ENCODE measurements around the gene KLHDC7B. TPM values are rescaled to one million over a fixed set of nuclear protein-coding genes. Genes with fewer than 3 reads are reported as not detected.
A peak's percentile ranks its signal among the peaks of the same experiment; 100 is the strongest.

The KLHDC7B gene
- total RNA-seq, 6 donors from 2014 or later = 0.39 to 1.5 (median 0.81) TPM; not detected in 2

DNA sequence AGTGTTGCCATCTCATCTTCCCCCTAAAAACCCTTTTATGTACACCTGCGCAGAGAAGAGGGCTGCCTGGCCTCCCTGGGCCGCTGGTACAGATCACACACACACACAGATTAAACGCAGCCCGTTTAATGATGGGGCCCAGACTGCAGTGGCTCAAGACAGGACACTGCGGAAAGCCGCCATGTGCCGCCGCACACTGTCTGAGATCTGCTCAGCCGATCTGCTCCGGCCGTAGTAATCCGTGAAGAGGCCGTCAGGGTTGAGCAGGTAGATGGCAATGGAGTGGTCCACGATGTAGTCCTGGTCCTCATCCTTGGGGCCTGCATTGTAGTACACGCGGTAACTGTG lies 22.3 kb upstream of the KLHDC7B start:
- 88 to 96% methylated on average over 4 to 16 of the region's 16 CpGs for WGBS, 2 donors
- H3K36me3 ChIP-seq = peaks cover 23 to 60% (median 49%) of the 10 kb centered on the region in 4 donors
- TF ChIP-seq, protein P1, sequence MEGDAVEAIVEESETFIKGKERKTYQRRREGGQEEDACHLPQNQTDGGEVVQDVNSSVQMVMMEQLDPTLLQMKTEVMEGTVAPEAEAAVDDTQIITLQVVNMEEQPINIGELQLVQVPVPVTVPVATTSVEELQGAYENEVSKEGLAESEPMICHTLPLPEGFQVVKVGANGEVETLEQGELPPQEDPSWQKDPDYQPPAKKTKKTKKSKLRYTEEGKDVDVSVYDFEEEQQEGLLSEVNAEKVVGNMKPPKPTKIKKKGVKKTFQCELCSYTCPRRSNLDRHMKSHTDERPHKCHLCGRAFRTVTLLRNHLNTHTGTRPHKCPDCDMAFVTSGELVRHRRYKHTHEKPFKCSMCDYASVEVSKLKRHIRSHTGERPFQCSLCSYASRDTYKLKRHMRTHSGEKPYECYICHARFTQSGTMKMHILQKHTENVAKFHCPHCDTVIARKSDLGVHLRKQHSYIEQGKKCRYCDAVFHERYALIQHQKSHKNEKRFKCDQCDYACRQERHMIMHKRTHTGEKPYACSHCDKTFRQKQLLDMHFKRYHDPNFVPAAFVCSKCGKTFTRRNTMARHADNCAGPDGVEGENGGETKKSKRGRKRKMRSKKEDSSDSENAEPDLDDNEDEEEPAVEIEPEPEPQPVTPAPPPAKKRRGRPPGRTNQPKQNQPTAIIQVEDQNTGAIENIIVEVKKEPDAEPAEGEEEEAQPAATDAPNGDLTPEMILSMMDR (IDR thresholded peaks at IDR 0.05) = no peak
- TF ChIP-seq POLR2A (IDR thresholded peaks at IDR 0.05) (no peak), EP300 (IDR thresholded peaks at IDR 0.05) (no peak), POLR2AphosphoS5 (IDR thresholded peaks at IDR 0.05) (no peak)
- H3K27ac ChIP-seq = no peak overlapping the region
- peaks cover 27 to 41% (median 31%) of the 10 kb centered on the region in 4 donors for H3K4me1 ChIP-seq
- DNase-seq (no peak), ATAC-seq (ENCODE audit: low FRiP score in 2 of 2) (no peak)
- no peaks in the 10 kb centered on the region for H3K27me3 ChIP-seq
- no peak overlapping the region for H3K4me3 ChIP-seq
- H3K9me3 ChIP-seq = no peaks in the 10 kb centered on the region

GRCh38 chr22:50523806-50524675 lies 21.7 kb upstream of the KLHDC7B start:
- 89 to 96% methylated on average over 10 to 23 of the region's 25 CpGs for WGBS, 2 donors
- DNase-seq = peak in 1 of 2 donors; percentile 85
- peak overlapping the region in 3 of 4 donors; percentile 97 to 100 (median 99) for H3K27ac ChIP-seq
- no peaks in the 10 kb centered on the region for H3K9me3 ChIP-seq
- no peak for TF ChIP-seq POLR2A (IDR thresholded peaks at IDR 0.05)
- no peak for TF ChIP-seq EP300 (IDR thresholded peaks at IDR 0.05)
- TF ChIP-seq POLR2AphosphoS5 (IDR thresholded peaks at IDR 0.05) = no peak
- TF ChIP-seq, protein P1 (IDR thresholded peaks at IDR 0.05) = no peak
- H3K27me3 ChIP-seq = no peaks in the 10 kb centered on the region
- H3K36me3 ChIP-seq = peaks cover 22 to 54% (median 43%) of the 10 kb centered on the region in 4 donors
- H3K4me1 ChIP-seq = peaks cover 31 to 47% (median 37%) of the 10 kb centered on the region in 4 donors
- ATAC-seq (ENCODE audit: low FRiP score in 2 of 2) = no peak
- H3K4me3 ChIP-seq = peak overlapping the region; percentile 69 to 94 (median 82)

DNA sequence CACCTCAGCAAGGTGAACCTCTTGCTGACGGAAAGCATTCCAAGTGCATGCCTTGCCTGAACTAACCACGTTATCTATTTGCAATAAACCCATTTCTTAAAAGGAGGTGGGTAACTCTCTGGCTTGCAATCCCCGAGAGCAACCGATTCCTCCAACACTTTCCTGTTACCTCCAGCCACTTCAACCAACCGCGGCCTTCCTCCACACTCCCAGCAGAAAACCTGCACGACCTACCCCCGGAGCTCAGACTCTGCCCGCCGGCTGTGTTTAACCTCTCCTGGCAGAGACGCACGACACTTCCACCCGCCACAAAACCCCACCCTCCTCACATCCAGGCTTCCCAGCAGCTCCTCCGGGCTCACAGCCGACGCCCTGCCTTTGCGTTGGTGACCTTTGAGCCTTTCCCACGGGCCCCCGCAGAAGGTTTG lies 21.0 kb upstream of the KLHDC7B start:
- H3K4me1 ChIP-seq = peaks cover 35 to 54% (median 41%) of the 10 kb centered on the region in 4 donors
- H3K9me3 ChIP-seq = no peaks in the 10 kb centered on the region
- H3K36me3 ChIP-seq = peaks cover 16 to 47% (median 36%) of the 10 kb centered on the region in 4 donors
- H3K27me3 ChIP-seq = no peaks in the 10 kb centered on the region
- ATAC-seq (ENCODE audit: low FRiP score in 2 of 2) = no peak
- no peak for TF ChIP-seq POLR2AphosphoS5 (IDR thresholded peaks at IDR 0.05)
- TF ChIP-seq EP300 (IDR thresholded peaks at IDR 0.05) = no peak
- TF ChIP-seq POLR2A (IDR thresholded peaks at IDR 0.05) = no peak
- TF ChIP-seq, protein P1 (IDR thresholded peaks at IDR 0.05) = no peak
- 8 to 9% methylated on average over 19 of the region's 19 CpGs for WGBS, 2 donors
- no peak for DNase-seq
- H3K4me3 ChIP-seq = peak overlapping the region; percentile 69 to 94 (median 82)
- peak overlapping the region; percentile 95 to 100 (median 98) for H3K27ac ChIP-seq

- Histone ChIP-seq H3K4me3 (peak within 1 kb of the TSS; percentile 69 to 94 (median 82)), H3K36me3 (peaks cover 16 to 41% (median 31%) of the 10 kb centered on the region in 4 donors), H3K27me3 (no peaks in the 10 kb centered on the region), H3K27ac (peak within 1 kb of the TSS; percentile 95 to 100 (median 98)), H3K4me1 (peaks cover 35 to 60% (median 41%) of the 10 kb centered on the region in 4 donors), H3K9me3 (no peaks in the 10 kb centered on the region)
- 0 to 1% methylated on average over 2 to 45 of the region's 84 CpGs for WGBS, 2 donors
- ATAC-seq (ENCODE audit: low FRiP score in 2 of 2) (peak; percentile 72 to 74), DNase-seq (peak; percentile 96 to 100)
- TF ChIP-seq POLR2A (IDR thresholded peaks at IDR 0.05) (peak in 3 of 4 donors; percentile 62 to 91 (median 73)), EP300 (IDR thresholded peaks at IDR 0.05) (no peak), POLR2AphosphoS5 (IDR thresholded peaks at IDR 0.05) (peak; percentile 88 to 89)
- TF ChIP-seq, protein P1 (IDR thresholded peaks at IDR 0.05) = peak in 4 of 6 experiments; percentile 58 to 76 (median 60)
These were observed 20.4 kb upstream of the KLHDC7B start, which contains the start of gene SCO2 for GRCh38 chr22:50525104-50525857. Gene SCO2 (minus strand): TSS chr22:50525598. CDS start chr22:50524411, 1,187 bp downstream.

Measured in upper lobe of left lung (tissue), 6 donors.